SKM-1 treated with dmso at 0.1 percent for 144 hours (cell line): ENCODE measurements around the gene GYG2.

Source experiments
- DNase-seq: peaks from one replicate; lab custom pipeline; 2025; ENCODE audit not compliant: unreplicated experiment; lab: John Stamatoyannopoulos, UW

The GYG2 gene

GRCh38 chrX:2812161-2812907 is 16.4 kb upstream of the GYG2 start:
- peak; percentile 2 for DNase-seq

DNA sequence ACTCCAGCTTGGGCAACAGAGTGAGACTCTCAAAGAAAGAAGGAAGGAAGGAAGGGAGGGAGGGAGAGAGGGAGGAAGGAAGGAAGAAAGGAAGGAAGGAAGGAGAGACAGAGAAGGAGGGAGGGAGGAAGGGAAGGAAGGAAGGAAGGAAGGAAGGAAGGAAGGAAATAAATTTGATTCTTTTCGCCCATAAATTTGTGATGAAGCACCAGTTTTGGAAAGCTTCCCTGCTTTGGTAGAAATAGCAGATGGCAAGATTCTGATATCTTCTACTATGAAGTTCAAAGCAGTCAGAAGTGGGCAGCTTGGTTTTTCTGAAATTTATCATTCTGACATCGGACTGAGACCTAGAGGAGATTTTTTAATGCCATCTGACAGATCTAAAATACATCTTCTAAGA is 11.7 kb upstream of the GYG2 start:
- DNase-seq, result no peak

DNA sequence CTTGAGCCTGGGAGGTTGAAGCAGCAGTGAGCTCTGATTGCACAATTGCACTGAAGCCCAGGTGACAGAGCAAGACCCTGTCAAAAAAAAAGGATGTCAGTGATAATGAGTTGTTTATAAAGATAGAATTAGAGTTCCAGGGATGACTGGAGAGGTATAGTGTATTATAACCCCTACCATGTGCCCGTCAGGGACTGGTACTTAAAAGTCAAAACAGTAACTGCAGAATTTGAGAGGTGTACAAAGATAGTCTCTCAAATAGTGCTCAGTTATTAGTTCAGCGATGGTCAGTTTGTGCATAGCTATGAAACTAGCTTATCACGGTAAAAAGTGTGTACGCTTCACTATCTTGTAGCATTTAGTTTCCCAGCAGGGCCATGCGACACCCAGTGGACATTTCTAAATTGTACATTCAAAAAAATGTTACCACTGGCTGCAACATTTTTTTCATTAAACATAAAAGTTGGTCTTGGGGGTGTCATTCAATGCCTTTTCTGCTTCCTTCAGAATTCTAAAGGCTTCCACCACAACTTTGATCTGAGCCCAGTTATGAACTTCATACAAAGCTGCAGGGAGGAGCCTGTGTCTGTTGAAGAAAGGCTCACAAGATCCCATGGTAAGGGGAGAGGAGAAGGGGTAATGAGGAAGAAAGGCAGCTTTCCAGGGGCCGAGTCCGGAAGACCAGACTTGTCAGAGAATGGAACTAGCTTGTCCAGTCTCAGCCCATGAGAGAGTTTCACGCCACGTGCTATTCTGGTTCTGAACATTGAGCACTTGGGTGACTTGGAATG is 9.2 kb upstream of the GYG2 start:
- DNase-seq, result no peak

- DNase-seq, result no peak
Measured at GRCh38 chrX:2820136-2820771, 8.5 kb upstream of the GYG2 start.

- no peak for DNase-seq
Measured at GRCh38 chrX:2823795-2824386, 4.8 kb upstream of the GYG2 start.

DNA sequence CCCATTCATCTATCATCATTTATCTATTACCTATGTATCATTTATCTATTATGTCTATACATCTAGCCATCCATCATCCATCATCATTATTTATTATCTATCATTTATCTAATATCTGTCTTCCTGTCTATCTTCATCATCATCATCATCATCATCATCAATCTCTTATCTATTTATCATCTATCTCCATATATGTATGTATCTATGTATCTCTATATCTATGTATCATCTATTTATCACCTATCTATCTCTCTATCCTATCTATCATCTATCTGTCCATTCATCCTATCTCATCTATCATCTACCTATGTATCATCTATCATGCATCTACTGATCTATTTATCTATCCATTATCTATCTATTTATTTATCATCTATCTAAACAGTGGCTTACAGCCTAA is 3.8 kb upstream of the GYG2 start:
- DNase-seq, result no peak

GRCh38 chrX:2828959-2829411 is 255 bp downstream of the GYG2 start:
- no peak for DNase-seq

- no peak for DNase-seq
Measured at GRCh38 chrX:2829469-2830246, 928 bp downstream of the GYG2 start.

DNA sequence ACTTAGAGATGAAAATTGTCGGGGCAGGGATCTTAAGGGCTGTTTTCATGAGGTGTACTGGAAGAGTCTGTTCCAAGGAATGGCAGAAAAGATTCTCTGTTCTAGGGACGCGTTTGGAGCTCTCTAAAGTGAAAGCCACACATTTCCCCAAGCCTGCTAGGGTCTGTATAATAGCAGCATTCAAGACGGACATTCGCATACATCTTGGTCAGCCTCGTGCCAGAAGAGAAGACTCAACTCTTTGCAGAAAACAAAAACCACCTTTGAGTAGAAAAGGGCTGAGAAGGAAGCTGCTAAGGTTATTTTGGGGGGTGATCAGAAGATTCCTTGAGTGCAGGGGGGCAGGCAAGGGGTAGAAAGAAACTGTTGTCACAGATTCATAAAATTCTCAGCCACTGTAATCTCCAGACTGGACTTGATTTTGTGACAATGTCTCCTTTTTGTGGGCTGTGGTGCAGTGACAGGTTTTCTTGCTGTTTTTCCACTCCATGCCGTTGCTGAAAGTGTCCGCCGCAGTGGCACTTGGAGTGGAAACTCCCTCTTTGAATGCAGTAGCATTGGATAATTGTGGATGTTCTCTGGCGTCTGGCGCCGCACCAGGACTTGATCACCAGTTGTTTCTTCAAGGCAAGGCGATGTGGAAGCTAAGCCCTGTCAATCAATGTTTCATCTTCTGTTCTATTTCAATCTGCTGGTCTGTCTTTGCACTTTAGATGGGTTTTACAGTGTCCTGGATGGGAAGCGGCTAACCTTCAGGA is 2.9 kb downstream of the GYG2 start:
- no peak for DNase-seq

DNA sequence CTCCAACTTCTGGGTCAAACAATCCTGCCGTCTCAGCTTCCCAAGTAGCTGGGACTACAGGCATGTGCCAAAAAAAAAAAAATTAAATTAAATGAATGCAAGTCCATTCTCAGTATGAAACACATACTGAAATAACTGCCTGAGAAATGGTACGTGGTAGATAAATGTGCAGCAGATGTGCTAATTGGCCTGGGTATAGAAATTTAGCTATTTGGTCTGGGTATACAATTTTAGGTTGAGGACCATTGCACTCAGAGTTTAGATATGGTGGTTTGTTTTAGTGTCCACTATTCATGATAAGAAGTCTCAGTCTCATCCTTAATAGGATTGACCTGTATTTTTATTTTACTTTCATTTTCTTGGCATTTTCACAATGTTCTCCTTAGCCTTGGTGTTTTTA is 9.2 kb downstream of the GYG2 start:
- no peak for DNase-seq

- DNase-seq, result no peak
Measured at GRCh38 chrX:2840961-2841360, 12.2 kb downstream of the GYG2 start.

- no peak for DNase-seq
Measured at GRCh38 chrX:2841537-2841936, 12.8 kb downstream of the GYG2 start.

DNA sequence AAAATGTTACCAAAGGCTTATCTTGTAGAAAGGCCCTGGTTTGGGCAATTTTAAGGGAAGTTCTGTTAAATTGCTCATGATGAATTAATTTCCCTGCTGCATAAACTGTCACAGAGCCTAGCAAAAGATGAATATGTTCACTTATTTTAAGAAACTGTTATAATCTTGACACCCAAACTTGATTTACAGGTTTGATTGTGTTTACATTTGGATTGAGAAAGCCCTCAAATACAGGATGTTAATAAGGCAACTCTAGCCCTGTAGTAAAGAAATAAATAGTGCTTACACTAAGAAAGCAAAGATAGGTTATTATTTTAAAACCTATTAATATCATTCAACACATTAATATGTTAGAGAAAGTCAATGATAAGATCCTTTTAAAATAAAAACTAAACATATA is 18.3 kb downstream of the GYG2 start:
- DNase-seq, result no peak

GRCh38 chrX:2848871-2849301 is 20.2 kb downstream of the GYG2 start:
- no peak for DNase-seq

- no peak for DNase-seq
Measured at GRCh38 chrX:2854918-2855317, 26.2 kb downstream of the GYG2 start.

DNA sequence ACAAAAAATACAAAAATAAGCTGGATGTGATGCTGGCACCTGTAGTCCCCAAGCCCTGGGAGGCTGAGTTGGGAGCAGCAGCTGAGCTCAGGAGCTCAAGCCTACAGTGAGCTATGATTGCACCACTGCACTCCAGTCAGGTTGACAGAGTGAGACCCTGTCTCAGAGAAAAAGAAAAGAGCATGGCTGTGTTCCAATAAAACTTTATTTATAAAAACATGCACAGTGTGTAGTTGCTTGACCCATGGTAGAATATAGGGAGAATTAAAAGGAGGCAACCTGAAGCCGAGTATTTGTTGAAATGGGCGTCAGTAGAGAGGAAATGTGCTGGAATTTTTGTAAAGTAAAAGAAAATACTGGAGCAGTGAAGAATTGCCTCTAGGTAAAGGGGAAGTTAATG is 27.0 kb downstream of the GYG2 start:
- DNase-seq, result no peak

DNA sequence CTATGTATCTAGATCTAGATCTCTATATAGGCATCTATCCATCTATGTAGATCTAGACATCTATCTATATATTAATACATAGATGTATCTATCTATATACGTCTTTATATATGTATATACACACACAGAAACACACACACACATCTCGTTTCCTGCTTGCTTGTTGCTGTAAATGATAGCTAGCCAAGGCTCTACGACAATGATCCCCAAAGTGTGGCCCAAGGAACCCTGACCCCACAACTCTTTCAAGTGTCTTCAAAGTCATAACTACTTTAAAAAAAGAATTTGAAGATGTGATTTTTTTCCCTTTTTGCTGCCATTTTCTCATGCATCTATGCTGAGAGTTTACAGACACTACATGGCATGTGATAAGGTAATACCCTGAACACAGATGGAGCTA is 28.8 kb downstream of the GYG2 start:
- DNase-seq, result no peak

DNA sequence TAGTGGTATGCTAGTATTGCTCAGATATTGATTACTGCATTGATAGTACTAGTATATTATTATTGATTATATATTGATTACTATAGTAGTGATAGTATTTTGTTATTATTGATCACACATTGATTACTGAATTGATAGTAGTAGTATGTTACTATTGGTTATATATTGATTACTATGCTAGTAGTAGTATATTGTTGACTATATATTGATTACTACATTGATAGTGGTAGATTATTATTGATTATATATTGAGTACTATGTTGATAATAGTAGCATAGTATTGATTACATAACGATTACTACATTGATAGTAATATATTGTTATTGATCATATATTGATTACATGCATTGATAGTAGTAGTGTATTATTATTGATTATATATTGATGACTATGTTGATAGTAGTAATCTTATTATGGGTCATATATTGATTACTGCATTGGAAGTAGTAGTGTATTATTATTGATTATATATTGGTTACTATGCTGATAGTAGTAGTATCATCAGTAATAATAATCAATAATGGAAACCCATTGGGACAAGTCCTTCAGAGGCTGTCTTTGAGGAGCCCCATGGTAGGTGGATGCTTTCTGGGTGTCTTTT is 30.6 kb downstream of the GYG2 start:
- DNase-seq, result no peak

GRCh38 chrX:2862404-2862803 is 33.7 kb downstream of the GYG2 start:
- DNase-seq, result no peak

DNA sequence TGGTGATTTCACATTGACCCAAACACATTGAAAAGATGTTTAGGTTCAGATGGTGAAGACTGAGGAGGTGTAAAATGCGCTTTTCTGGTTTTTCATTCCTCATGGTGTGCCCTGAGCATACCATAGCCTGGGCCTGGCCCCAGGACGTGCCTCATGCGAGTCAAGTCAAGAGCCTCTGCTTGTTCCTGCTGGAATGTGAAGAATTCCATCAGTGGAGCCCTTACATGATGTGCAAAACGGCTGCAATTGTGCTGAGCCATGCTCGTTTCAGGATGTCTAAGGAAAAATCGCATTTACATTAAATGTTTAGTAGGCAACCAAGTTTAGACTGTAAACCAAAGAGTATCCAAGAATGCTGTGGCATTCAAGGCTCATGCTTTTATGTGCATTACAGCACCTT is 34.9 kb downstream of the GYG2 start:
- DNase-seq, result no peak
